H1 (cell line): ENCODE data around the gene CARD11.

Experiments used
- CEBPB ChIP-seq: IDR thresholded peaks from 2 replicates; pipeline ENCODE4 v1.6.1; 2012; ENCODE audit warnings: low read depth, low read length
- CHD2 ChIP-seq: IDR thresholded peaks from 2 replicates; pipeline ENCODE4 v1.6.1; 2012; ENCODE audit warnings: low read length, improper control_type of control experiment
- CTCF ChIP-seq, 3 experiments: IDR thresholded peaks; 1 replicate in 2 of 3; 2 replicates in 1 of 3; pipeline versions ENCODE4 v1.5.1 to v1.6.1; 2011; ENCODE audit warnings: low read length in 3 of 3, mild to moderate bottlenecking in 3 of 3, inconsistent platforms in 2 of 3, low read depth in 1 of 3, moderate library complexity in 1 of 3; ENCODE audit not compliant: insufficient read depth in 1 of 3; ENCODE audit errors: control extremely low read depth in 1 of 3
- EGR1 ChIP-seq: IDR thresholded peaks from 2 replicates; pipeline ENCODE4 v1.6.1; 2011; ENCODE audit warnings: low read depth, low read length, borderline replicate concordance
- EZH2 ChIP-seq: fragments of 200-600 bp; sonication (generic); IDR thresholded peaks from 2 replicates; pipeline ENCODE4 v1.7.1; 2012; ENCODE audit warnings: low read depth, mild to moderate bottlenecking, moderate library complexity, low read length, inconsistent platforms; ENCODE audit not compliant: severe bottlenecking
- FOSL1 ChIP-seq: IDR thresholded peaks from 2 replicates; pipeline ENCODE4 v1.6.1; 2011; ENCODE audit warnings: mild to moderate bottlenecking, low read depth, low read length, moderate library complexity; ENCODE audit not compliant: insufficient read depth
- HDAC2 ChIP-seq, 2 experiments: fragments of 300-600 bp in 1 of 2; sonication (generic) in 1 of 2; IDR thresholded peaks; 2 replicates each; pipeline ENCODE4 v1.6.1; 2011 to 2012; ENCODE audit warnings: low read depth in 2 of 2, low read length in 2 of 2, mild to moderate bottlenecking in 2 of 2, moderate library complexity in 2 of 2, borderline replicate concordance in 1 of 2, inconsistent platforms in 1 of 2
- MAFK ChIP-seq: IDR thresholded peaks from 2 replicates; pipeline ENCODE4 v1.6.1; 2012; ENCODE audit warnings: low read depth, mild to moderate bottlenecking, improper control_type of control experiment, low read length
- POLR2A ChIP-seq, 2 experiments: IDR thresholded peaks; 1 replicate in 1 of 2; 2 replicates in 1 of 2; pipeline ENCODE4 v1.6.1; 2011; ENCODE audit warnings: low read depth in 2 of 2, low read length in 2 of 2, mild to moderate bottlenecking in 2 of 2; ENCODE audit errors: control extremely low read depth in 1 of 2
- POLR2AphosphoS5 ChIP-seq: IDR thresholded peaks from 2 replicates; pipeline ENCODE4 v1.6.1; 2011; ENCODE audit warnings: low read depth, low read length
- RAD21 ChIP-seq, 2 experiments: IDR thresholded peaks in 1 of 2; conservative IDR thresholded peaks in 1 of 2; 2 replicates each; pipeline ENCODE4 v1.6.1; 2011; ENCODE audit warnings: low read depth in 2 of 2, low read length in 2 of 2, improper control_type of control experiment in 1 of 2, inconsistent platforms in 1 of 2, mild to moderate bottlenecking in 1 of 2, moderate library complexity in 1 of 2
- RNF2 ChIP-seq: fragments of 200-900, 300-1000 bp; sonication (generic); IDR thresholded peaks from 2 replicates; pipeline ENCODE4 v1.7.1; 2016; ENCODE audit warnings: borderline replicate concordance, low read depth, mild to moderate bottlenecking, antibody characterized with exemption, low read length; ENCODE audit not compliant: poor library complexity, severe bottlenecking; ENCODE audit errors: missing control alignments
- YY1 ChIP-seq: IDR thresholded peaks from 2 replicates; pipeline ENCODE4 v1.6.1; 2011; ENCODE audit warnings: low read depth, mild to moderate bottlenecking, low read length

- TF ChIP-seq EGR1 (no peak), FOSL1 (no peak), HDAC2 (IDR thresholded peaks at IDR 0.05; ENCODE audit: borderline replicate concordance in 1 of 2, low read depth in 2 of 2, low read length in 2 of 2) (no peak), CTCF (IDR thresholded peaks at IDR 0.05; ENCODE audit: control extremely low read depth in 1 of 3, insufficient read depth in 1 of 3, low read depth in 1 of 3, low read length in 3 of 3) (no peak), RAD21 (IDR thresholded peaks at IDR 0.05 in 1 of 2, conservative IDR thresholded peaks at IDR 0.05 in 1 of 2; ENCODE audit: low read depth in 2 of 2, low read length in 2 of 2) (no peak), RNF2 (no peak), MAFK (no peak), EZH2 (no peak), POLR2AphosphoS5 (no peak), CHD2 (no peak), YY1 (no peak), POLR2A (IDR thresholded peaks at IDR 0.05; ENCODE audit: control extremely low read depth in 1 of 2, low read depth in 2 of 2, low read length in 2 of 2) (no peak), CEBPB (no peak)
These were observed 98.5 kb downstream of the CARD11 start for GRCh38 chr7:2945171-2945570.
